ENCODE results near the gene RAB5IF.

RAB5IF gene

DNA sequence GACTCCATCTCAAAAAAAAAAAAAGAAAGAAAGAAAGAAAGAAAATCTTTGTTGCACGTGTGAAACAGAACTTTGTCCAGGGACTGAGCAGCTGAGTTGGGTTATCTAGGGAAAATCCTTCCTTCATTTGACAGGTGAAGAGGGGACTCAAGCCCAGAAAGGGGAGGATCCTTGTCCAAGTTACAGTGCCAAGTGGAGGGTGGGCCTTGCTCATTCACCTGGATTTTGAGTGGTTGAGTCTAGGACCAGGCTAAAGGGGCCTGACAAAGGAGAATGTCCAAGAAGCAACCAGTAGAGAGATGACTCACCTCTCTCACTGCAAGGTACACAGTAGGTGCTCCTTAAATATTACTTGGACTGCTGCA is 29.5 kb upstream of the RAB5IF start:
- Mint-ChIP-seq H3K27me3 (peaks cover 5% of the 10 kb centered on the region), H3K27ac (peak overlapping the region; percentile 90), H3K4me1 (peaks cover 43% of the 10 kb centered on the region), H3K9me3 (no peaks in the 10 kb centered on the region), H3K36me3 (peaks cover 31% of the 10 kb centered on the region), H3K4me3 (peak overlapping the region; percentile 87)
- DNase-seq = no peak
- CTCF ChIA-PET = interaction anchor here (1.9 to 3.4 kb wide), 3 partner anchors 19 to 36 kb away, joined by 5 to 18 read pairs (median 7); partner anchors contain the start of gene RAB5IF

- Mint-ChIP-seq H3K27ac (no peak overlapping the region), H3K27me3 (no peaks in the 10 kb centered on the region), H3K4me1 (peaks cover 40% of the 10 kb centered on the region), H3K4me3 (no peak overlapping the region), H3K36me3 (peaks cover 45% of the 10 kb centered on the region), H3K9me3 (no peaks in the 10 kb centered on the region)
- DNase-seq = no peak
- CTCF ChIA-PET = interaction anchor here (2.4 kb wide), 1 partner anchor 11 kb away, joined by 9 read pairs; no protein-coding TSS in a partner anchor
These were observed 27.1 kb upstream of the RAB5IF start for GRCh38 chr20:36578356-36579041.

- Mint-ChIP-seq H3K27me3 (no peaks in the 10 kb centered on the region), H3K36me3 (peaks cover 44% of the 10 kb centered on the region), H3K9me3 (no peaks in the 10 kb centered on the region), H3K27ac (peak overlapping the region; percentile 70), H3K4me3 (no peak overlapping the region), H3K4me1 (peaks cover 37% of the 10 kb centered on the region)
- CTCF ChIA-PET = no interaction called here
- DNase-seq = no peak
These were observed 25.5 kb upstream of the RAB5IF start for GRCh38 chr20:36579996-36580545.

- peaks cover 40% of the 10 kb centered on the region for H3K36me3 Mint-ChIP-seq
- H3K4me1 Mint-ChIP-seq = peaks cover 25% of the 10 kb centered on the region
- peak overlapping the region; percentile 33 for H3K27ac Mint-ChIP-seq
- H3K9me3 Mint-ChIP-seq = no peaks in the 10 kb centered on the region
- no peak overlapping the region for H3K4me3 Mint-ChIP-seq
- DNase-seq = peak; percentile 51
- CTCF ChIA-PET = interaction anchor here (3.7 kb wide), 1 partner anchor 23 kb away, joined by 11 read pairs; the partner anchor contains the start of gene RAB5IF
- no peaks in the 10 kb centered on the region for H3K27me3 Mint-ChIP-seq
These were observed 23.3 kb upstream of the RAB5IF start for GRCh38 chr20:36582322-36582721.

DNA sequence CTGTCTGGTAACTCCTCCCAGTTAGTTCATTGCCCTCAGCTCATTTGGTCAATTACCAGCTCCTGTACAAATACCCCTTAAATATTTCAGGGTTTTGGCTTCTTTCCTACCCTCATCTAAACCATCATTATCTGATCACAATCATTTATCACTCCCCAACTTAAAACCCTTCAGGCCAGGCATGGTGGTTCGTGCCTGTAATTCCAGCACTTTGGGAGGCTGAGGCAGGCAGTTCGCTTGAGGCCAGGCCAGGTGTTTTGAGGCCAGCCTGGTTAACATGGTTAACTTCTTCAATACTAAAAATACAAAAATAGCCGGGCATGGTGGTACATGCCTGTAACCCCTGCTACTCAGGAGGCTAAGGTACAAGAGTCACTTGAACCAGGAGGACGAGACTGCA is 22.8 kb upstream of the RAB5IF start:
- Mint-ChIP-seq H3K27ac (peak overlapping the region; percentile 33), H3K4me3 (no peak overlapping the region), H3K27me3 (no peaks in the 10 kb centered on the region), H3K9me3 (no peaks in the 10 kb centered on the region), H3K4me1 (peaks cover 29% of the 10 kb centered on the region), H3K36me3 (peaks cover 44% of the 10 kb centered on the region)
- CTCF ChIA-PET = interaction anchor here (3.7 kb wide), 1 partner anchor 22 kb away, joined by 11 read pairs; the partner anchor contains the start of gene RAB5IF
- DNase-seq = no peak

DNA sequence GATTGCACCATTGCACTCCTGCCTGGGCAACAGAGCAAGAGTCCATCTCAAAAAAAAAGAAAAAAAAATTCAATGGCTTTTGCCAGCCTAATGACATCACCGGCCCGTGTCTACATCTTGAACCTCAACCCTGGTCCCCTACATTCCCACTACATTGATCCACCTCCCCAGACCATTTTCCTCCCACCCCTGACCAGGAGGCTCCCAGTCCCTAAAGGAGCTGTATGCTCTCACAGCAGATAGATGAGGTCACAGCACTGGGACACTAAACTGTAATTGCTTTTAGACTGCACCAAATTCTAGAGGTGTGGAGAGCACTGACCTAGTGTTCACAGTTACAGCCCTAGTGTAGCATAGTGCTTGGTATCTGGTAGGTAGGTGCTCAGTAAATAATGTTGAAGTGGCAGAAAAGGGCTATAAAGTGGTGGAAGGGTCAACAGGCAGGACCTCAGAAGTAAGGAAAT is 21.5 kb upstream of the RAB5IF start:
- H3K36me3 Mint-ChIP-seq = peaks cover 42% of the 10 kb centered on the region
- peaks cover 33% of the 10 kb centered on the region for H3K4me1 Mint-ChIP-seq
- no peaks in the 10 kb centered on the region for H3K9me3 Mint-ChIP-seq
- H3K27me3 Mint-ChIP-seq = no peaks in the 10 kb centered on the region
- H3K27ac Mint-ChIP-seq = no peak overlapping the region
- H3K4me3 Mint-ChIP-seq = no peak overlapping the region
- CTCF ChIA-PET = interaction anchor here (0.8 to 3.7 kb wide), 2 partner anchors 11 to 21 kb away, joined by 3 to 11 read pairs; partner anchors contain the start of genes RAB5IF and TGIF2
- no peak for DNase-seq

DNA sequence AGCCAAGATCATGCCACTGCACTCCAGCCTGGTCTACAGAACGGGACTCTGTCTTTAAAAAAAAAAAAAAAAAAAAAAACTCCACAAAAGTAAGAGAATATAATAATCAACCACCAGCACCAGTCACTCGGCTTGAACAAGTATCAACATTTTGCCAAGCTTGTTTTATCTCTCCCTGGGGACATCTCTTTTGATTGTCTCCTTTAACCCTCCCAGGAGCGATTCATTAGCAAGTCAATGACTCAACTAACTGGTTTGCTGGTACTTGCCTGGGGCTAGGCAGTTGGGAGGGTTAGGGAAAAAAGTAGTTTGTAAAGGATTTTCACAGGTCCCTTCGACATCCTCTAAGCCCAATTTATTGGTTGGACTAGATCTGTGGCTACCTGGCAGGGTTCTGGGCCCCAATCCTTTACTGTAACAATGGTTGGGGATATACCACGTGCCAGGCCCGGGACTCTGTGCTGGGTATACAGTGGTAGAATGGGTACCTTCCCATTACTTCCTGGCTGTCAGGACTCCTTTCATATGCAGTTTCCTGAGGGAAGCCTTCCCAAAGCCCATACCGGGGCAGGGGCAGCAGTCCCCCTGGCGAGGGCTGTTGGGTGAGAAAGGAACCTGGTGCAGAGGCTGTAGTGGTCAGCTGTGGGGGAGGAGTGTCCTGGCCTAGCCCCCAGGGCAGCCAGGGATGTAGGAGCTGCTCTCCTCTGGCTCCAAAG is 20.0 kb upstream of the RAB5IF start:
- CTCF ChIA-PET = interaction anchor here (3.7 kb wide), 1 partner anchor 20 kb away, joined by 11 read pairs; the partner anchor contains the start of gene RAB5IF
- no peak for DNase-seq
- Mint-ChIP-seq H3K4me3 (no peak overlapping the region), H3K27ac (no peak overlapping the region), H3K27me3 (no peaks in the 10 kb centered on the region), H3K4me1 (peaks cover 27% of the 10 kb centered on the region), H3K9me3 (no peaks in the 10 kb centered on the region), H3K36me3 (peaks cover 38% of the 10 kb centered on the region)

DNA sequence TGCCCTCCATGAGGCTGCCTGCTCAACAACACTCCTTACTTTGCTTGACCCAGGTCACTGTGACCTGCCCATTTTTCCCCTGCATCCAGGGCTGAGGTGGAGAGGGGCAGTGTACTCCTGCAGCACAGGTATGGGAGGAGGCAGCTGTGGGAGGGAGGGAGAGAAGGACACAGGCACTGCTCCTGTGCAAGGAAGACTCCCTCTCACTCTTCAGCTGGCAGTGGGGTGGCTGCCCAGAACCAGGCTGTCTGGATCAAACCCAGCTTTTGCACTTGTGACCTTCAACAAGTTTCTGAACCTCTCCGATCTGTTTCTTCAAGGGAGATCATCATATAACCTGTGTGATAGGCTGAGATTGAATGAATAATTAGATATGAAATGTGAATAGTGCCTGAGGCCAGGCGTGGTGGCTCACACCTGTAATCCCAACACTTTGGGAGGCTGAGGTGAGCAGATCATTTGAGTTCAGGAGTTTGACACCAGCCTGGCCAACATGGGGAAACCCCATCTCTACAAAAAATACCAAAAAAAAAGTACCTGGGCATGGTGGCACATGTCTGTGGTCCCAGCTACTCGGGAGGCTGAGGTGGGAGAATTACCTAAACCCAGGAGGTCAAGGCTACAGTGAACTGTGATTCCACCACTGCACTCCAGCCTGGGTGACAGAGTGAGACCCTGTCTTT is 18.1 kb upstream of the RAB5IF start:
- H3K4me3 Mint-ChIP-seq = no peak overlapping the region
- H3K9me3 Mint-ChIP-seq = no peaks in the 10 kb centered on the region
- H3K4me1 Mint-ChIP-seq = peaks cover 35% of the 10 kb centered on the region
- CTCF ChIA-PET = interaction anchor here (0.6 to 1.6 kb wide), 3 partner anchors 17 to 185 kb away, joined by 3 to 6 read pairs (median 5); no protein-coding TSS in a partner anchor
- peaks cover 41% of the 10 kb centered on the region for H3K36me3 Mint-ChIP-seq
- no peak overlapping the region for H3K27ac Mint-ChIP-seq
- no peaks in the 10 kb centered on the region for H3K27me3 Mint-ChIP-seq
- DNase-seq = no peak

DNA sequence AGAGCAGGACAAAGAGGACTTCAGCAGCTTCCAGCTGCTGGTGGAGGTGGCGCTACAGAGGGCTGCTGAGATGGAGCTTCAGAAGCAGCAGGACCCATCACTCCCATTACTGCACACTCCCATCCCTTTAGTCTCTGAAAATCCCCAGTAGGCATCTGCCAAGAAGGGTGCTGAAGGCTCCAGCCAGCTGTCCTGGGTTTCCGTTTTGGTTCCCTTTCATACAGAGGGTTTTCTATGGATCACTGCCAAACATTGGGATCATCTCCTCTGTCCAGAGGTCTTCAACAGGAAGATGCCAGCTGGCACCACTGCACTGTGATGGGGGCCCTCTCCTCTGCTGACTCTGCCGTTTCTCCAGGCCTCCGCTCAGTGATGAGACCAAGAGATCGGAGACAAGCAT is 14.3 kb upstream of the RAB5IF start:
- CTCF ChIA-PET = interaction anchor here (0.9 to 7.1 kb wide), 3 partner anchors 9 to 19 kb away, joined by 3 to 51 read pairs (median 4); partner anchors contain the start of genes RAB5IF and TGIF2
- Mint-ChIP-seq H3K36me3 (peaks cover 45% of the 10 kb centered on the region), H3K27me3 (no peaks in the 10 kb centered on the region), H3K9me3 (no peaks in the 10 kb centered on the region), H3K4me3 (no peak overlapping the region), H3K4me1 (peaks cover 62% of the 10 kb centered on the region), H3K27ac (no peak overlapping the region)
- no peak for DNase-seq

DNA sequence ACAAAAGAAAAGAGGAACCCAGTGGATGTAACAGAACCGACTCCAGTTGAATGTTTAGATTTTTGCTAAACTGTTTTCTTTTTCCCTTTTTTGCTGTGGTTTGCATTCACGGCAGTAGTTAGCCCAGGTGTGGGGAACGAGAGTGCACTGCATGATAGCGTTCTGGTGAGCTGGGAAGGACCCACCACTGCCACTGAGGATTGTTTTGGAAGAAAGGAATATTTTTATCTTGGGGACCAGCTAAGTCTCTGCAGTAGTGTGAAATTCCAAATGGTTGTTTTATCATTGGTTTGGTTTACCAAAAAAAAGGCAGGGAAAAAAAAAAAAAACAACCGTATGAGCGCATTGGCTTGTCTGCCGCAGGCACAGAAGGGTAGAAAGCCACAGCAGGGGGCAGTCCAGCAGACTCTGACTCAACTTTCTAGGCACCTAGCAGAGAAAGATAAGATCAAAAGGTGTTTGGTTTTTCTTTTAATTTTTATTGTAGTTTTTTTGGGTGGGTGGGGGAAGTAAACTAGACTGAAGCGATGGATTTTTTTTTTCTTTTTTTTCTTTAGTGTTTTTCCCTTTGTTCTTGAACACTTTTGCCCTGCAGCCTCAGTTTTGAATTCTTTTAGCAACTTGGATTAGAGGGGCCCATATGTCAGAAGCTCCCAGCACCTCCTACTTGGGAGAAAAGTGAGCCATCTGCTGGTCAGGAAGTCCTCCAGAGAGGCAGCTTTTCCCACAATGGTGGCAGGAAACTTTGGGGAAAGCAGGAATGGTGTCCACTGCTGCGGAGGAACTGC is 13.5 kb upstream of the RAB5IF start:
- DNase-seq = peak; percentile 76
- peak overlapping the region; percentile 85 for H3K27ac Mint-ChIP-seq
- H3K9me3 Mint-ChIP-seq = no peaks in the 10 kb centered on the region
- peak overlapping the region; percentile 38 for H3K4me3 Mint-ChIP-seq
- peaks cover 40% of the 10 kb centered on the region for H3K36me3 Mint-ChIP-seq
- H3K27me3 Mint-ChIP-seq = no peaks in the 10 kb centered on the region
- CTCF ChIA-PET = interaction anchor here (0.9 to 7.1 kb wide), 3 partner anchors 9 to 19 kb away, joined by 3 to 51 read pairs (median 4); partner anchors contain the start of genes RAB5IF and TGIF2
- peaks cover 62% of the 10 kb centered on the region for H3K4me1 Mint-ChIP-seq

DNA sequence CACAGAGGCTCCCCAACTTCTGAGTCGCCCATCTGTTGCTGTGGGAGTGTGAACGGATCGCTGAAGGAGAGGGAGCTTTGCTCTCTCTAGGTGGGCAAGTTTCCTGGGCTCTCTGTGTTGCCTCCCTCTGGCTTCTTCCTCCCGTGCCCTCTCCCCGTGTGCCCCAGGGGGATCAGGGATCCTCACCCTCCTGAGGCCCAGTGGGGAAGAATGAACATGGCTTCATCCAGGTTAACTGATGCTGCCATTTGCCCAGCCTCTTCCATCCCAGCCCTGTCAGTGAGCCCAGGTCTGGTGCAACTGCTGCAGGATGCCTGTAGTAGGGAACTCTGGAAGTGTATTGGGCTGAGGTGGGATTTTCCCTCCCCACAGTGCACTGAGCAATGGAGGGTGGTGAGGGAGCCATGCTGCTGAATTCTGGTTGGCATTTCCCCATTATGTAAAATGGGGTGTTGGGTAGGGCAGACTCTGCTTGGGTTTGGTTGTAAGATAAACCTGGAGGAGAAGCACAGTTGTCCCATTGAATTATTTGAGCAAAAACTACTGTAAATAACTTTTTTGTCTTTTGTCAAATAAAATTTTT is 12.1 kb upstream of the RAB5IF start:
- CTCF ChIA-PET = interaction anchor here (7.1 kb wide), 1 partner anchor 12 kb away, joined by 51 read pairs; the partner anchor contains the start of gene RAB5IF
- H3K4me1 Mint-ChIP-seq = peaks cover 56% of the 10 kb centered on the region

GRCh38 chr20:36599912-36600345 is 5.7 kb upstream of the RAB5IF start:
- no peaks in the 10 kb centered on the region for H3K9me3 Mint-ChIP-seq
- peak overlapping the region; percentile 38 for H3K27ac Mint-ChIP-seq
- peaks cover 35% of the 10 kb centered on the region for H3K4me1 Mint-ChIP-seq
- no peak for DNase-seq
- no peak overlapping the region for H3K4me3 Mint-ChIP-seq
- CTCF ChIA-PET = no interaction called here
- H3K36me3 Mint-ChIP-seq = peaks cover 5% of the 10 kb centered on the region
- H3K27me3 Mint-ChIP-seq = no peaks in the 10 kb centered on the region

More for the DNA sequence above, 12.1 kb upstream of the RAB5IF start:
- H3K9me3 Mint-ChIP-seq = no peaks in the 10 kb centered on the region
- no peak overlapping the region for H3K4me3 Mint-ChIP-seq
- DNase-seq = no peak
- H3K27ac Mint-ChIP-seq = peak overlapping the region; percentile 56
- no peaks in the 10 kb centered on the region for H3K27me3 Mint-ChIP-seq
- H3K36me3 Mint-ChIP-seq = peaks cover 36% of the 10 kb centered on the region

- Mint-ChIP-seq H3K27ac (no peak overlapping the region), H3K36me3 (peaks cover 5% of the 10 kb centered on the region), H3K4me1 (peaks cover 27% of the 10 kb centered on the region), H3K9me3 (no peaks in the 10 kb centered on the region), H3K27me3 (peaks cover 4% of the 10 kb centered on the region), H3K4me3 (no peak overlapping the region)
- no peak for DNase-seq
- CTCF ChIA-PET = interaction anchor here (1.2 kb wide), 1 partner anchor 45 kb away, joined by 3 read pairs; no protein-coding TSS in a partner anchor
These were observed 4.0 kb upstream of the RAB5IF start for GRCh38 chr20:36601540-36601939.
